Activated naive CD4-positive, alpha-beta T cell treated with anti-CD3 and anti-CD28 coated beads, Interleukin-2, amount 50 U/mL, for 16 hours (primary cell): ENCODE measurements around the gene MEIS3.

ENCODE experiments used
- DNase-seq: peaks from one replicate; pipeline ENCODE4 v3.0.0-alpha.2; 2020

Gene MEIS3

DNA sequence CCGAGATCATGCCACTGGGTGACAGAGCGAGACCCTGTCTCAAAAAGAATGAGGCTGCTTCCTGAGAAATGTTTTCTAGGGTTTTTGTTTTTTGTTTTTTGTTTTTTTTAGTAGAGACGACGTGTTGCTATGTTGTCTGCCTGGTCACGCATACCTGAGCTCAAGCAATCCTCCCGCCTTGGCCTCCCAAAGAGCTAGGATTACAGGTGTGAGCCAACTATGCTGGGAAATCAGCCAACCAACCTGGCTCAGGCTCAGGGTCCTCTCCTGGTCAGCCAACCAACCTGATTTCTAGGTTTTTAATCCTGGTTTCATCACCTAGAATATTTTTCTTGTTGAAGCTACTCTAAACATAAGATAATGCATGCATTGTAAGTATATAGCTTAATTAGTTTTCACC is 62.4 kb downstream of the MEIS3 start:
- DNase-seq: no peak

DNA sequence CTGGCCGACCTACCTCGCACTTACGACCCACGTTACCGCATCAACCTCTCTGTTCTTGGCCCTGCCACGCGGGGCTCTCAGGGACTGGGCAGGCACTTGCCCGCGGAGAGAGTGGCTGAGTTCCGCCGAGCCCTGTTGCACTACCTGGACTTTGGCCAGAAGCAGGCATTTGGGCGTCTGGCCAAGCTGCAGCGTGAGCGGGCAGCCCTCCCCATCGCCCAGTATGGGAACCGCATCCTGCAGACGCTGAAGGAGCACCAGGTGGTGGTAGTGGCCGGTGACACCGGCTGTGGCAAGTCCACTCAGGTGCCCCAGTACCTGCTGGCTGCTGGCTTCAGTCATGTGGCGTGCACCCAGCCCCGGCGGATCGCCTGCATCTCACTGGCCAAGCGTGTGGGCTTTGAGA is 66.0 kb downstream of the MEIS3 start:
- no peak for DNase-seq
